AG04449 (cell line): Measurements from ENCODE around the gene COA8.
A peak's percentile ranks its signal among the peaks of the same experiment; 100 is the strongest.

Experiments
- CTCF ChIA-PET: fragments of 350-600 bp; formaldehyde crosslinking; extraction: SDS; loops from one replicate; lab custom pipeline; 2021; ENCODE audit warnings: antibody characterized with exemption; lab: Yijun Ruan, JAX
- POLR2A ChIA-PET: fragments of 400-600, 350-600 bp; formaldehyde crosslinking; extraction: SDS; loops from one replicate; lab custom pipeline; 2020; ENCODE audit warnings: antibody characterized with exemption, inconsistent platforms; lab: Yijun Ruan, JAX
- DNase-seq: peaks from one replicate; pipeline ENCODE4 v3.0.0-alpha.2; 2010; ENCODE audit warnings: low read depth, low spot score
- H3K4me3 ChIP-seq: 2 replicates; pipeline ENCODE4 v1.5.1; 2011; ENCODE audit warnings: low read depth, mild to moderate bottlenecking, control low read depth, low read length
- CTCF ChIP-seq: IDR thresholded peaks from one replicate; pipeline ENCODE4 v1.5.1; 2011; ENCODE audit warnings: mild to moderate bottlenecking, moderate library complexity, low read length, control low read depth, inconsistent platforms; ENCODE audit not compliant: insufficient read depth; ENCODE audit errors: missing control alignments

The COA8 gene

GRCh38 chr14:103518422-103519042, 44.2 kb upstream of the COA8 start:
- TF ChIP-seq CTCF: peak; percentile 97
- CTCF ChIA-PET: interaction anchor here (0.7 to 11.0 kb wide), 11 partner anchors 9 to 385 kb away, joined by 3 to 368 read pairs (median 16); partner anchors contain the start of gene TRMT61A
- POLR2A ChIA-PET: interaction anchor here (1.1 to 1.3 kb wide), 2 partner anchors 10 to 22 kb away, joined by 4 to 7 read pairs; partner anchors contain the start of gene TRMT61A
- no peak for DNase-seq
- H3K4me3 ChIP-seq: no peak overlapping the region

- no peak for DNase-seq
- CTCF ChIA-PET: interaction anchor here (0.7 to 11.0 kb wide), 10 partner anchors 10 to 39 kb away, joined by 3 to 368 read pairs (median 20); partner anchors contain the start of gene TRMT61A
- POLR2A ChIA-PET: interaction anchor here (1.1 to 1.3 kb wide), 2 partner anchors 10 to 21 kb away, joined by 4 to 7 read pairs; partner anchors contain the start of gene TRMT61A
- TF ChIP-seq CTCF: no peak
- H3K4me3 ChIP-seq: no peak overlapping the region
These were observed 43.5 kb upstream of the COA8 start for GRCh38 chr14:103519043-103519836.

- POLR2A ChIA-PET: interaction anchor here (1.3 kb wide), 1 partner anchor 21 kb away, joined by 7 read pairs; no protein-coding TSS in a partner anchor
- TF ChIP-seq CTCF: no peak
- H3K4me3 ChIP-seq: no peak overlapping the region
- DNase-seq: no peak
- CTCF ChIA-PET: interaction anchor here (1.3 to 11.0 kb wide), 8 partner anchors 10 to 38 kb away, joined by 5 to 368 read pairs (median 27); partner anchors contain the start of gene TRMT61A
These were observed 42.9 kb upstream of the COA8 start for GRCh38 chr14:103519837-103520212.

GRCh38 chr14:103520269-103520656, 42.5 kb upstream of the COA8 start:
- H3K4me3 ChIP-seq: no peak overlapping the region
- CTCF ChIA-PET: interaction anchor here (1.0 to 11.0 kb wide), 7 partner anchors 8 to 41 kb away, joined by 3 to 368 read pairs (median 4); partner anchors contain the start of gene TRMT61A
- no peak for TF ChIP-seq CTCF
- POLR2A ChIA-PET: interaction anchor here (0.7 to 1.4 kb wide), 2 partner anchors 20 to 33 kb away, joined by 3 to 5 read pairs; no protein-coding TSS in a partner anchor
- DNase-seq: no peak

GRCh38 chr14:103520657-103521437, 41.9 kb upstream of the COA8 start:
- CTCF ChIA-PET: interaction anchor here (0.7 to 11.0 kb wide), 8 partner anchors 8 to 41 kb away, joined by 3 to 368 read pairs (median 4); partner anchors contain the start of gene TRMT61A

More at GRCh38 chr14:103520657-103521437, 41.9 kb upstream of the COA8 start:
- H3K4me3 ChIP-seq: peak overlapping the region; percentile 46
- DNase-seq: no peak
- POLR2A ChIA-PET: interaction anchor here (0.7 to 1.4 kb wide), 3 partner anchors 20 to 33 kb away, joined by 3 to 5 read pairs (median 3); no protein-coding TSS in a partner anchor
- peak; percentile 69 for TF ChIP-seq CTCF
